ENCODE results near the gene FAM120B. TPM values are rescaled to one million over a fixed set of nuclear protein-coding genes. Genes with fewer than 3 reads are reported as not detected.

FAM120B gene
- total RNA-seq, 1 experiment from 2014 or later = 16.7 TPM

DNA sequence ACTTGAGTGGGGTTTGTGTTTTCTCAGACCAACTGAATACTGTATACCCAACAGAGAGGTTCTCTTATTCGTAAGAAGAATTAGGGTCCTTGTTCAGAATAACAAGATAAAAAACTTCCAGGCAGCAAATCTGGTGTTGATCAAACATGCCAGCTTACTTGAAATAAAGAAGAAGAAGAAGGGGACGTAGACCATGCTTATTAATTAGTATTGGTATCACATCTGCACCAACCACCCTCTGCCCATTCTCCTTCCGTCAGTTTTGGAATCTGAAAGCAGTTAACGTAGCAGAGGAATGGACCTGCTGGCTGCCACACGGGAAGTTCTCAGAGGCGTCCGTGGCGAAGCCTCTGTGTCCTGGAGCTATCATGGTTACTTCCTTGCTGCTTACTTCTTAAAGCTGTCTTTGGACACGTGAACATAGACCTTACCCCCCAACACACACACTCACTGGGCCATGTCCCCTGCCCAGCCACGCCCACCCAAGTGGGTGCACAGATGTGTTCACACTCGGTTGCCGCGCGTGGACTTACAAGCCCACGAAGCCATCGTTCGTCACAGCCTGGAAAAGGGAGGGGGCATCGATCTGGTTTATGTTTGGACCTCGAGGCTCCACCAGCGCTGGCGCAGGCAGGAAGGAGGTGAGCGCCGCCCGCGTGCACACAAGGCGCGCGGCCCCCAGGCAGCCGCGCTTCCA, 11.6 kb upstream of the FAM120B start:
- no CpG with 5 or more reads among the region's 30 CpGs for WGBS (ENCODE audit: extremely low coverage, insufficient read length, low lambda C conversion rate)
- Histone ChIP-seq H3T11ph (ENCODE audit: low read length) (no peak overlapping the region), H3K27me3 (ENCODE audit: insufficient read depth, low read length) (peaks cover 40% of the 10 kb centered on the region), H2BK12ac (ENCODE audit: insufficient read length, low read depth, low read length) (no peak overlapping the region), H3K9me3 (ENCODE audit: control insufficient read depth, low read depth, low read length) (peaks cover 5% of the 10 kb centered on the region), H3K23ac (ENCODE audit: insufficient read length, low read depth, low read length) (no peak overlapping the region), H3K4me2 (ENCODE audit: insufficient read depth, insufficient read length, low read length) (peak overlapping the region; percentile 32), H3K9ac (ENCODE audit: extremely low read depth, insufficient read length, low read length) (no peak overlapping the region), H2BK15ac (ENCODE audit: low read depth, low read length) (no peak overlapping the region), H3K27ac (ENCODE audit: insufficient read length, low read depth, low read length) (no peak overlapping the region), H3K14ac (ENCODE audit: insufficient read depth, low read length) (peak overlapping the region; percentile 73), H3K56ac (ENCODE audit: insufficient read length, low read depth, low read length) (no peak overlapping the region), H3K79me1 (ENCODE audit: insufficient read depth, low read depth, low read length, poor library complexity, severe bottlenecking) (no peaks in the 10 kb centered on the region), H3K79me2 (ENCODE audit: insufficient read depth, low read length) (no peaks in the 10 kb centered on the region), H2BK120ac (ENCODE audit: low read depth, low read length, poor library complexity, severe bottlenecking) (no peak overlapping the region), H2AFZ (ENCODE audit: low read length) (no peak overlapping the region), H2BK5ac (ENCODE audit: insufficient read length, low read length) (no peak overlapping the region), H4K20me1 (ENCODE audit: control insufficient read depth, insufficient read depth, insufficient read length) (no peaks in the 10 kb centered on the region), H3K23me2 (ENCODE audit: insufficient read length, low read depth, low read length, poor library complexity, severe bottlenecking) (peaks cover 18% of the 10 kb centered on the region), H4K5ac (ENCODE audit: insufficient read length, low read depth, low read length) (no peak overlapping the region), H4K91ac (ENCODE audit: insufficient read length, low read depth, low read length) (no peak overlapping the region), H3K4ac (ENCODE audit: low read depth, low read length) (no peak overlapping the region), H3K4me1 (ENCODE audit: insufficient read depth, low read length) (peaks cover 8% of the 10 kb centered on the region; the same call in 1 of the 2 replicates), H4K8ac (replicated peaks; ENCODE audit: insufficient read length, low read depth, low read length) (no peak overlapping the region), H3K18ac (ENCODE audit: insufficient read length, low read depth, low read length) (peak overlapping the region; percentile 23), H2AK5ac (ENCODE audit: insufficient read length, low read length) (no peak overlapping the region), H2BK20ac (ENCODE audit: low read depth, low read length, poor library complexity, severe bottlenecking) (no peak overlapping the region)
- Mint-ChIP-seq H3K27me3 (ENCODE audit: low read depth) (peaks cover 76% of the 10 kb centered on the region), H3K9me3 (peaks cover 11 to 14% of the 10 kb centered on the region in 2 experiments), H3K4me3 (peak overlapping the region; percentile 36 to 92), H3K4me1 (peaks cover 53 to 61% of the 10 kb centered on the region in 2 experiments), H3K27ac (peak overlapping the region in 1 of 3 experiments; percentile 72; a peak in 1 of 7 replicates), H3K36me3 (ENCODE audit: insufficient read depth in 1 of 3, low read depth in 3 of 3) (peaks cover 9 to 17% (median 10%) of the 10 kb centered on the region in 3 experiments)
- DNase-seq = no peak
- TF ChIP-seq, protein P1, sequence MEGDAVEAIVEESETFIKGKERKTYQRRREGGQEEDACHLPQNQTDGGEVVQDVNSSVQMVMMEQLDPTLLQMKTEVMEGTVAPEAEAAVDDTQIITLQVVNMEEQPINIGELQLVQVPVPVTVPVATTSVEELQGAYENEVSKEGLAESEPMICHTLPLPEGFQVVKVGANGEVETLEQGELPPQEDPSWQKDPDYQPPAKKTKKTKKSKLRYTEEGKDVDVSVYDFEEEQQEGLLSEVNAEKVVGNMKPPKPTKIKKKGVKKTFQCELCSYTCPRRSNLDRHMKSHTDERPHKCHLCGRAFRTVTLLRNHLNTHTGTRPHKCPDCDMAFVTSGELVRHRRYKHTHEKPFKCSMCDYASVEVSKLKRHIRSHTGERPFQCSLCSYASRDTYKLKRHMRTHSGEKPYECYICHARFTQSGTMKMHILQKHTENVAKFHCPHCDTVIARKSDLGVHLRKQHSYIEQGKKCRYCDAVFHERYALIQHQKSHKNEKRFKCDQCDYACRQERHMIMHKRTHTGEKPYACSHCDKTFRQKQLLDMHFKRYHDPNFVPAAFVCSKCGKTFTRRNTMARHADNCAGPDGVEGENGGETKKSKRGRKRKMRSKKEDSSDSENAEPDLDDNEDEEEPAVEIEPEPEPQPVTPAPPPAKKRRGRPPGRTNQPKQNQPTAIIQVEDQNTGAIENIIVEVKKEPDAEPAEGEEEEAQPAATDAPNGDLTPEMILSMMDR (conservative IDR thresholded peaks at IDR 0.05) = no peak

All from H9 (cell line).